ENCODE measurements around the gene CAMTA1. TPM values are rescaled to one million over a fixed set of nuclear protein-coding genes. Genes with fewer than 3 reads are reported as not detected.
"Not testable (repeated sequence)": the region's sequence is repeated elsewhere in the genome, so short reads cannot be mapped to it uniquely, and the experiment has no call there.

Gene CAMTA1
- total RNA-seq, 1 experiment from 2014 or later: 69.5 TPM

GRCh38 chr1:6918925-6919511 is 133.8 kb downstream of the CAMTA1 start:
- Histone ChIP-seq H3K4me2 (ENCODE audit: low read length) (no peak overlapping the region), H3K9ac (ENCODE audit: low read length) (no peak overlapping the region), H3K9me2 (ENCODE audit: insufficient read depth) (no peaks in the 10 kb centered on the region), H3K27ac (ENCODE audit: low read depth, low read length) (no peak overlapping the region), H4K20me1 (ENCODE audit: insufficient read depth) (no peaks in the 10 kb centered on the region), H3K4me1 (ENCODE audit: control insufficient read depth in 1 of 2, insufficient read depth in 2 of 2, low read length in 2 of 2) (peaks cover 0 to 5% of the 10 kb centered on the region in 2 experiments; a peak in 1 of 4 replicates), H3K9me3 (ENCODE audit: control insufficient read depth in 1 of 2, insufficient read depth in 1 of 2, low read depth in 1 of 2, low read length in 2 of 2) (no peaks in the 10 kb centered on the region), H3K27me3 (ENCODE audit: insufficient read depth, low read length) (no peaks in the 10 kb centered on the region), H3K79me2 (ENCODE audit: insufficient read depth, low read length) (no peaks in the 10 kb centered on the region), H3K4me3 (replicated peaks in 1 of 2; ENCODE audit: low read depth in 1 of 2, low read length in 2 of 2) (no peak overlapping the region), H2AFZ (ENCODE audit: low read depth, low read length, poor library complexity, severe bottlenecking) (no peak overlapping the region), H3K36me3 (ENCODE audit: control insufficient read depth in 1 of 2, insufficient read depth in 2 of 2, low read length in 2 of 2) (no peaks in the 10 kb centered on the region)
- ChIA-PET RAD21 (ENCODE audit: low non-redundant PET in 1 of 2, low total read pairs in 2 of 2, uncharacterized antibody in 2 of 2, unreplicated experiment in 2 of 2) (interaction anchor here in 1 of 2 experiments (0.7 kb wide), 1 partner anchor 50 kb away, joined by 3 read pairs; no protein-coding TSS in a partner anchor), POLR2A (no interaction called here), CTCF (no interaction called here)
- DNase-seq (ENCODE audit: low read depth, low spot score) (no peak), ATAC-seq (no peak)
- BruUV-seq (replicated peaks): no TSS peak
- intact Hi-C loops (cut with micrococcal nuclease): no loop called here
- TF ChIP-seq TCF7L2 (IDR thresholded peaks at IDR 0.05; ENCODE audit: borderline replicate concordance, extremely low read depth, insufficient read depth, insufficient read length): no peak
- no peak for TF ChIP-seq ZNF274 (IDR thresholded peaks at IDR 0.05; ENCODE audit: low read depth, low read length)
- TF ChIP-seq POLR2AphosphoS5 (IDR thresholded peaks at IDR 0.05; ENCODE audit: low read depth, low read length): no peak
- TF ChIP-seq POLR2A (IDR thresholded peaks at IDR 0.05; ENCODE audit: borderline replicate concordance, extremely low read depth, insufficient read depth, insufficient read length): no peak
- no peak for TF ChIP-seq SRF (IDR thresholded peaks at IDR 0.05; ENCODE audit: low read depth)
- no peak for TF ChIP-seq EGR1 (IDR thresholded peaks at IDR 0.05; ENCODE audit: low read depth)
- TF ChIP-seq, protein P1, sequence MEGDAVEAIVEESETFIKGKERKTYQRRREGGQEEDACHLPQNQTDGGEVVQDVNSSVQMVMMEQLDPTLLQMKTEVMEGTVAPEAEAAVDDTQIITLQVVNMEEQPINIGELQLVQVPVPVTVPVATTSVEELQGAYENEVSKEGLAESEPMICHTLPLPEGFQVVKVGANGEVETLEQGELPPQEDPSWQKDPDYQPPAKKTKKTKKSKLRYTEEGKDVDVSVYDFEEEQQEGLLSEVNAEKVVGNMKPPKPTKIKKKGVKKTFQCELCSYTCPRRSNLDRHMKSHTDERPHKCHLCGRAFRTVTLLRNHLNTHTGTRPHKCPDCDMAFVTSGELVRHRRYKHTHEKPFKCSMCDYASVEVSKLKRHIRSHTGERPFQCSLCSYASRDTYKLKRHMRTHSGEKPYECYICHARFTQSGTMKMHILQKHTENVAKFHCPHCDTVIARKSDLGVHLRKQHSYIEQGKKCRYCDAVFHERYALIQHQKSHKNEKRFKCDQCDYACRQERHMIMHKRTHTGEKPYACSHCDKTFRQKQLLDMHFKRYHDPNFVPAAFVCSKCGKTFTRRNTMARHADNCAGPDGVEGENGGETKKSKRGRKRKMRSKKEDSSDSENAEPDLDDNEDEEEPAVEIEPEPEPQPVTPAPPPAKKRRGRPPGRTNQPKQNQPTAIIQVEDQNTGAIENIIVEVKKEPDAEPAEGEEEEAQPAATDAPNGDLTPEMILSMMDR (IDR thresholded peaks at IDR 0.05 in 2 of 3, conservative IDR thresholded peaks at IDR 0.05 in 1 of 3; ENCODE audit: borderline replicate concordance in 1 of 3, insufficient read depth in 1 of 3, low read depth in 2 of 3, low read length in 2 of 3): no peak
- TF ChIP-seq YY1 (IDR thresholded peaks at IDR 0.05; ENCODE audit: extremely low read depth, insufficient replicate concordance, low read depth, low read length): no peak
- TF ChIP-seq EZH2phosphoT487 (IDR thresholded peaks at IDR 0.05; ENCODE audit: borderline replicate concordance): no peak
- no peak for TF ChIP-seq MAX (IDR thresholded peaks at IDR 0.05)

DNA sequence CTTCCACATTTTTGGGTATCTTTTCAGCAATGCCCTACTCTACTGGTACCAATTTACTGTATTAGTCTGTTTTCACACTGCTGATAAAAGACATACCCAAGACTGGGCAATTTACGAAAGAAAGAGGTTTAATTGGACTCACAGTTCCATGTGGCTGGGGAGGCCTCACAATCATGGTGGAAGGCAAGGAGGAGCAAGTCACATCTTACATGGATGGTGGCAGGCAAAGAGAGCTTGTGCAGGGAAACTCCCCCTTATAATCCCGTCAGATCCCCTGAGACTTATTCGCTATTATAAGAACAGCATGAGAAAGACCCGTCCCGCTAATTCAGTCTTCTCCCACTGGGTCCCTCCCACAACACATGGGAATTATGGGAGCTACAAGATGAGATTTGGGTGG is 136.3 kb downstream of the CAMTA1 start:
- H3K27me3 ChIP-seq (ENCODE audit: insufficient read depth, low read length); H3K9ac ChIP-seq (ENCODE audit: low read length); ATAC-seq; RAD21 ChIA-PET (ENCODE audit: low non-redundant PET in 1 of 2, low total read pairs in 2 of 2, uncharacterized antibody in 2 of 2, unreplicated experiment in 2 of 2); H2AFZ ChIP-seq (ENCODE audit: low read depth, low read length, poor library complexity, severe bottlenecking); H3K9me2 ChIP-seq (ENCODE audit: insufficient read depth); H3K4me1 ChIP-seq (ENCODE audit: control insufficient read depth in 1 of 2, insufficient read depth in 2 of 2, low read length in 2 of 2); H3K36me3 ChIP-seq (ENCODE audit: control insufficient read depth in 1 of 2, insufficient read depth in 2 of 2, low read length in 2 of 2); DNase-seq (ENCODE audit: low read depth, low spot score); CTCF ChIA-PET; intact Hi-C loops (cut with micrococcal nuclease); POLR2A ChIA-PET; H4K20me1 ChIP-seq (ENCODE audit: insufficient read depth); H3K4me3 ChIP-seq (replicated peaks in 1 of 2; ENCODE audit: low read depth in 1 of 2, low read length in 2 of 2); H3K27ac ChIP-seq (ENCODE audit: low read depth, low read length); BruUV-seq (replicated peaks); H3K9me3 ChIP-seq (ENCODE audit: control insufficient read depth in 1 of 2, insufficient read depth in 1 of 2, low read depth in 1 of 2, low read length in 2 of 2); H3K79me2 ChIP-seq (ENCODE audit: insufficient read depth, low read length); H3K4me2 ChIP-seq (ENCODE audit: low read length): not testable (repeated sequence)

All from HCT116 (cell line).